Gastroesophageal sphincter (tissue), 3 donors: Measurements from ENCODE around the gene OGFR.

ENCODE experiments used
- EP300 ChIP-seq: sonication (generic); formaldehyde crosslinking; IDR thresholded peaks from one replicate; pipeline ENCODE4 v1.6.1; 2017; ENCODE audit warnings: antibody characterized with exemption, mild to moderate bottlenecking
- POLR2A ChIP-seq, 2 donors: fragments of 450-650 bp; IDR thresholded peaks; one replicate each; pipeline ENCODE4 v1.6.1; 2017; ENCODE audit warnings: antibody characterized with exemption in 2 of 2, mild to moderate bottlenecking in 2 of 2, moderate library complexity in 1 of 2
- POLR2AphosphoS5 ChIP-seq: sonication (generic); formaldehyde crosslinking; IDR thresholded peaks from one replicate; pipeline ENCODE4 v1.6.1; 2017; ENCODE audit warnings: antibody characterized with exemption
- TF ChIP-seq, protein P1 (sequence below), 4 experiments: fragments of 200-600 bp in 2 of 4; fragments of 450-650 bp in 2 of 4; sonication (generic) in 1 of 4; IDR thresholded peaks; one replicate each; pipeline ENCODE4 v1.5.1; 2017 to 2019; ENCODE audit warnings: antibody characterized with exemption in 4 of 4, mild to moderate bottlenecking in 2 of 4, moderate library complexity in 2 of 4

DNA sequence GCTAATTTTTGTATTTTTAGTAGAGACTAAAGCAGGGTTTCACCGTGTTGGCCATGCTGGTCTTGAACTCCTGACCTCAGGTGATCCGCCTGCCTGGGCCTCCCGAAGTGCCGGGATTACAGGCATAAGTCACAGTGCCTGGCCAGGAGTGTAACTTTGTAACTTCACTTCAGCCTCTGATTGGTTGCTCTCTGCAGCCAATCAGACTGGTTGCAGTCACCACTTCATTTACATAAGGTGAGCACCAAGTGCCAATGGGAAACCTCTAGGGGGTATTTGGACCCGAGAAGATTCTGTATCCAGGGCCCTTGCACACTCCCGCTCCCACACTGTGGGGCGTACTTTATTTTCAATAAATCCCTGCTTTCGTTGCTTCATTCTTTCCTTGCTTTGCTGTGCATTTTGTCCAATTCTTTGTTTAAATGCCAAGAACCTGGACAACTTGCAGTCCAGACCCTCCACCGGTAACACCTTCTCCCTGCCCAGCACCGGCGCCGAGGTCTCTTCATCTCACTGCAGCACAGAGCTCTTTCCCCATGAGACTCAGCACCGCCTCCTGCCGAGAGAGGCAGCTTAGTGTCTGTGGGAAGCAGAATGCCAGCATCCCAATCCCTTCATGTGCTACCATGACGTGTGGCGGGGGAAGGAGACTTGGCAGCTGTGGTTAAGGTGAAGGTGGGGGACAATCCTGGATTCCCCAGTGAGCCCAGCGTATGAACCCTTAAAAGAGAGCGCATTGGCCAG, 22.3 kb upstream of the OGFR start:
- no peak for TF ChIP-seq POLR2A (IDR thresholded peaks at IDR 0.05)
- TF ChIP-seq, protein P1, sequence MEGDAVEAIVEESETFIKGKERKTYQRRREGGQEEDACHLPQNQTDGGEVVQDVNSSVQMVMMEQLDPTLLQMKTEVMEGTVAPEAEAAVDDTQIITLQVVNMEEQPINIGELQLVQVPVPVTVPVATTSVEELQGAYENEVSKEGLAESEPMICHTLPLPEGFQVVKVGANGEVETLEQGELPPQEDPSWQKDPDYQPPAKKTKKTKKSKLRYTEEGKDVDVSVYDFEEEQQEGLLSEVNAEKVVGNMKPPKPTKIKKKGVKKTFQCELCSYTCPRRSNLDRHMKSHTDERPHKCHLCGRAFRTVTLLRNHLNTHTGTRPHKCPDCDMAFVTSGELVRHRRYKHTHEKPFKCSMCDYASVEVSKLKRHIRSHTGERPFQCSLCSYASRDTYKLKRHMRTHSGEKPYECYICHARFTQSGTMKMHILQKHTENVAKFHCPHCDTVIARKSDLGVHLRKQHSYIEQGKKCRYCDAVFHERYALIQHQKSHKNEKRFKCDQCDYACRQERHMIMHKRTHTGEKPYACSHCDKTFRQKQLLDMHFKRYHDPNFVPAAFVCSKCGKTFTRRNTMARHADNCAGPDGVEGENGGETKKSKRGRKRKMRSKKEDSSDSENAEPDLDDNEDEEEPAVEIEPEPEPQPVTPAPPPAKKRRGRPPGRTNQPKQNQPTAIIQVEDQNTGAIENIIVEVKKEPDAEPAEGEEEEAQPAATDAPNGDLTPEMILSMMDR (IDR thresholded peaks at IDR 0.05), result no peak
- no peak for TF ChIP-seq EP300
- TF ChIP-seq POLR2AphosphoS5, result no peak
